HG02623 (cell line): ENCODE results near the gene CC2D1A.

Source experiments
- ATAC-seq: cut with Tn5 transposase; IDR thresholded peaks from one replicate; pipeline ENCODE4 v1.9.1; 2021; ENCODE audit warnings: moderate library complexity; ENCODE audit not compliant: unreplicated experiment

Gene CC2D1A

DNA sequence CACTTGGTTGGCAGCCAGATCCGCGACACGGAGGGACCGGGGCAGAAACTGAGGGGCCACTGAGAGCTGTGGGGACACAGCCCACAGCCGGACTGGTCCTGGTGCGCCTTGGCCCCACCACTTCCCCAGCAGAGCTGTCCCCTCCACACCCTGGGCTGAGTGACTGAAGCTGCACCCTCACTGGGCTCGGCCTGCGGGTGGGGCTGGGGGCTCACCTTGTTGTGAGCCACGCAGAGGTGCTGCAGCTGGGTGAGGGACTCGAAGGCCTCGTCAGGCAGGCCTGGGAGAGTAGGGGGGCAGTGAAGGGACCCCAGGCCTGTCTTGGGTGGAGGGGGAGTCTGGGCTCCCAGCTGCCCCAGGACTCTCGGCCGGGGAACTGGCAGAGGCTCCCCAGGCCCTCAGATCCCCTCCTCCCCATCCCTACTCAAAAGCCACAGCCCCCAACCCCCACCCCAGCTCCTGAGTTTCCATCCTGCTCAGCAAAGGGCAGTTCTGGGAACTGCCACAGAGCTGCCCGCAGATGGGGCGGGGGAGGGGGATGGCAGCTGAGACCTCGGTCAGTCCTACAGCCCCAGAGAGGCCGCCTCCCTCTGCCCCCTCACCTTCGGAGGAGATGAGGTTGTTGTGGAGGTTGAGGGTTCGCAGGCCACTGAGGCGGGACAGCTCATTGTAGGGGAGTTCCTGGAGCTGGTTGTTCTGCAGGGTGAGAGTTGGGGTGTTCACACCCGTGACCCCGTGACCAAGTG is 29.9 kb downstream of the CC2D1A start:
- ATAC-seq, result no peak

DNA sequence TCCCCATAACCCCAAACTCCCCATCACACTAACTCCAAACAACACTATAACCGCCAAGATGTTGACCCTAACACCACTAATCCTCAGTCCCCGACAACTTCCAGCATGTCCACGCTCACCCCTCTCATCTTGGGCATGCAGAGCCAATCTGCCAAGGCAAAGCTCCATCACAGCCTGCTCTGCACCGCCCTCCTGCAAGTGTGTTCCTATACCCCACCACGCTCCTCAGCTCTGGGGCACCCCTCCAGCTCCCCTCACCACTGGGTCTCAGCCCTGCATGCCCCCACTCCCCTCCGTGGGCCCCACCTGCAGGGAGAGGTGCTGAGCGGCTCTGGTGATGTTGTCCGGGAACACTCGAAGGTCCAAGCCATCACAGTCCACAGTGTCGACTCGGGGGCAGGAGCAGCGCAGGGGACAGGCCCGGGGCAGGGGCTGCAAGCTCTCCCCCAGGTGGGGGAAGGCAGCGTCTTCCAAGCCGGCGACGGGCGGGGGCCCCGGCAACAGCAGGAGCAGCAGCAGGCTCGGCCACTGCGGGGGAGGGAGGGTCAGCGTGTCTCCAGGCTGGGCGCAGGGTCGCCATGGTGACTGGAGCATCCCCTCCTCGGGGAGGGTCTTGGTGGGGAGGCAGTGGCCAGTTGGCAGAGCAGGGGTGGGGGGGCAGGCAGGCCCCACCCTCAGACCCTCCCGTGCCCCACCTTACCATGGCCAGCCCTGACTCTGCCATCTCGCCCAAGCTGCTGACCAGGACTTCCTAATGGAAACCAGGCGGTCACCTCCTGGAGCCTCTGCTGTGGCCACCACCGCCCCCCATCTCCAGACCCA is 31.7 kb downstream of the CC2D1A start:
- no peak for ATAC-seq

DNA sequence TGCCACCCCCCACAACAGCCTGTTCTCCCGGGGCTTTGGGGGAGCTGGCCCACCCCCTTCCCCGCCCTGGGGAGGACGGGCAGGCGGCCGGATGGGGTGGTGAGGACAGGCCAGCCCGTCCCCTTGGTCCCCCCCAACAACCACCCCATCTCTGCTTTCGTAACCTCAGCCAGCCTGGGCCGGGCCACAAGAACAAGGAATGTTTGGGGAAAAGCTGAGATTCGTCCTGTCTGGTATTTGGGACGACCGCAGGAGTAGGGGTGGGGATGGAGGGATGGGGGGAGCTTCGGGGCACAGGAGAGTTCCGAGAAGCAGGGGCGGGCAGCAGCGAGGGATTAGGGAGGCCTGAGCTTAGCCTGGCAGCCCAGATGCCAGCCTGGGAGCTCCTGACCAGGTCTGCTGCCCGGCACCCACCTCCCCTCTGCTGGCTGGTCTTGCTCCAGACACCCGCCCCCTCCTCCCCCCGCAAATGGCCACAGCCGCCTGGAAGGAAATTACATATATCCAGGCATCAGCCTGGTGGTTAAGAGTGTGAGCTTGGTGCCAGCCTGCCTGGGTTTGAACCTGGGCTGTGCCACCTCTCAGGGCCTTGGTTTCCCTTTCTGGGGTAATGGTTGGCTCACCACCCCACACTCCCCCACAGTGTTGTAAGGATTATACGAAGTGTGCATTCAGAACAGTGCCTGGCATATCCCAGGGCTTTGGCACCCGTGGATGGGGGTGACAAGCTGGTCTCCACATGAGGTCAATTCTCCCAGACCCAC is 32.5 kb downstream of the CC2D1A start, which contains the start of gene PODNL1:
TSS of gene PODNL1 (minus strand) at position 117 of the 764 bp plus-strand sequence. CDS start 236 bp downstream, outside the sequence.
- no peak for ATAC-seq

DNA sequence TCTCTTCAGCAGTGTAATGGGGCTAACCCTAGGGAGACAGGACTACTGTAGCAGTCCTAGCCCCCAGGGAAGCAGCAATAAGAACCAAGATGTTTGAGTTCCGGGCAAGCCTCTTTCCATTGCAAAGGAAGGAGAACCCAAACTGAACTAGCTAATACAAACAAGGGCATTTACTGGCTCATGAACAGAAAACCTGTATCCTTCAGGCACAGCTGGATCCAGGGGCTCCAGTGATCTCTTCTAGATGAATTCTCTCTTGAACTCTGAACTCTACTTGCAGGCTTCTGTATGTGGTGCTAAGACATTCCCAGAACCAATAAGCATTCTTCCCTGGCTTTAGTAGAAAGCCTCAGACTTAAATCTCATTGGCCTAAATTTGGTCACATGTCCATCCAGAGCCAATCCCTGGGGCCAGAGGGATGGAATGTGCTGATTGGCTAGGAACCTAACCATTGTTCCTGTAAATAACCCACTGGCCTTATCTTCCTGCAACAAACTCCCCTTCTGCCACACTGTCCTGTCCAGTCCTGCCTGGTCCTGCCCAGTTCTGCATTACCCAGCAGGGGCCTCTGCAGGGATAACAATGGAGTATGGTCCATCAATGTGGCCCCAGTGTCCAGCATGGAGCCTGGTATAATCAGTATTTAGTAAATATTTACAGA is 36.2 kb downstream of the CC2D1A start:
- ATAC-seq, result no peak

DNA sequence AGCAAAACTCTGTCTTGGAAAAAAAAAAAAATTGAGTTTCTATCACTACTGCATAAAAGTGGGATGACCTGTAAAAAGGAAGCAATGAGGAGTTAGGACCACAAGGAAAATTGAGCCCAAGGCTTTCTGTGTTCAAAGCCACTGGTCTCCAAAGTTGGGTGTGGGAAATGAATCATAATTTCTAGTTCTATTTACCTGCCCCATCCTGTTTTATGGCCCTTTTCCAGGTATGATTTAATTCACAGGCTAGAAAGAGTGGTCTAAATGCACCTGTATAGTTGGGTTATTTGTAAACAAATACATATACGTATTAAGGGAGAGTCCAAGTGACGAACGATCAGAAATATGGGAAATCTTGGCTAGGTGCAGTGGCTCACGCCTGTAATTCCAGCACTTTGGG is 40.4 kb downstream of the CC2D1A start:
- no peak for ATAC-seq

DNA sequence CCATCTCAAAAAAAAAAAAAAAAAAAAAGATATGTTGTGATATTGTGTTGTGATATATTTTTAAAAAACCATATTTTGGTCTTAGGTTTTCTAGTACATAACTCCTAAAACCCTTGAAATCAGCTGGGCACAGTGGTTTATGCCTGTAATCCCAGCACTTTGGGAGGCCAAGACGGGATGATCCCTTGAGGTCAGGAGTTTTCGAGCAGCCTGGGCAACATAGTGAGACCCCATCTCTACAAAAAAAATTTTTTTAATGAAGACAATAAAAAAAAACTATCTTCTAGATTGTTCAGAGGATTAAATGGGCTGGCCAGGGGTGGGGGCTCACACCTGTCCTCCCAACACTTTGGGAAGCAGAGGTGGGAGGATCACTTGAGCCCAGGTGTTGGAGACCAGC is 45.0 kb downstream of the CC2D1A start:
- no peak for ATAC-seq

DNA sequence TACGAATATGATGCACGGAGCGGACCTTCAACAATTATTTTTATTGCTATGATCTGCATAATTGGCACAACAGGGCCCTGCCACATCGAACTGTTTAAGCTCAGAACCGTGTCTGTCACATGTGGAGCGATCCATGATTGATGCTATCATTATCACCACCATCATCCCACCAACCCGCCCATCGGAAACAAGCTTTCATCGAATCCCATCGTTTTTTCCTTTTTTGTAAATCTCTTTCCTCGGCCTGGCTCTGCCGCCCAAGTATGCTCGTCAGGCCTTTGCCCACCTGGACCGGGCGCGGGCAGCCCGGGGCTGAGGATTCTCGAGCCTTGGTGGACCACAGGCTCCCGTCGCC is 45.8 kb downstream of the CC2D1A start:
- ATAC-seq, result no peak

DNA sequence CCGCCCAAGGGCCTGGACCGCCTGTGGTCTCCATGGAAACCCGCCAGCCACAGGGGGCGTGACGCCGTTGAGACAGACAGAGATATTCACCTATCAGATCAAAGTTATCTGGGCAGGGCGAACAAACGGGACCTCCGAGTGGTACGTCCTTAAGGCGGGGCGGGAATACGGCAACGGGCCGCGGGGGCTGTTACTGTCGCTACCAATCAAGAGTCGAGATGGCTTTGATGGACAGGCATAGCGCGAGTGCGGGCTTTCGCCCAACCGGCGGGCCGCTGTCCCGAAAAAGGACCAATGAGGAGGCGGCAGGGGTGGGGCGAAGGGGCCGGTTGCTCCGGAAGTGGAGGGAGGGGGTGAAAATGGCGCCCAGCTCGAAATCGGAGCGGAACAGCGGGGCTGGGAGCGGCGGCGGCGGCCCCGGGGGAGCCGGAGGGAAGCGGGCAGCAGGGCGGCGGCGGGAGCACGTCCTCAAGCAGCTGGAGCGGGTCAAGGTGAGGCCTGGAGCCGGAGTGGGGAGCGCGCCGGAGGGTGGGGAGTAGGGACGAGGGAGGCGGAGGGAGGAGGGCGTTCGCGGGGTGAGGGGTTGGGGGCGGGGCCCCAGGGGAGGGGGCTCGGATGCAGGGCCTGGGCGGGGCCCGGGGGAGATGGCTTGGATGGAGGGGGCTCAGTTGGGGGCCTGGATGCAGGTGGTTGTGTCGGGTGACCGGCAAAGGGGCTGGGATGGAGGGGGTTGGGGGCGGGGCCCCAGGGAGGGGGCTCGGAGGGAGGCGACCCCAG is 46.3 kb downstream of the CC2D1A start, which contains the start of gene DCAF15:
TSS of gene DCAF15 (plus strand) at position 356 of the 777 bp plus-strand sequence. CDS start at position 360, 4 bp downstream.
- peak; percentile 95 for ATAC-seq

DNA sequence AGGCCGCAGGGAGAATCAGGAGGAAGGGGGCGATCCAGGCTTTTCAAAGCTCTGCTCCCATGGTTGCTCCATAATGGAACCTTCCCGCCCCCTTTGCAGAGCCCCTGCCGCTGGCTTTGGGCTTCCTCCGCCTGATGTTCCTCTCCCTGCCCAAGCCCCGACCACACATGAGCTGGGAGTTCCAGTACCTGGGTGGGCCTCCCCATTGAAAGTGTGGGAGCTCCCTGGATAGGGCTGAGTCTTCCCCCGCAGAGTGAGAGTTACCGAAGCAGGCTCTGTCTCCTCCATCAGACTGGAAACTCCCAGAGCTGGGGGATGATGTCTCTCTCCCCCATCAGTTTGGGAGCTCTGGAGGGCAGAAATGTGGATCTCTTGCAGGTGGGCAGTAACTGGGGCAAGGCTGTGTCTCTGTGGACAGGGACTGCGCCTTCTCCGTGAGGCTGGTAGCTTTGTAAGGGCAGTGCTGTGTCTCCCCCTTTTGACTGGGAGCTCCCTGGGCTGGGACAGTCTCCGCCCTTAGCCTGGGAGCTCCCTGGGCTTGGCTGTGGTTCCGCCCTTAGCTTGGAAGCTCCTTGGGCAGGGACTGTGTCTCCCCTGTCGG is 47.0 kb downstream of the CC2D1A start:
- no peak for ATAC-seq

DNA sequence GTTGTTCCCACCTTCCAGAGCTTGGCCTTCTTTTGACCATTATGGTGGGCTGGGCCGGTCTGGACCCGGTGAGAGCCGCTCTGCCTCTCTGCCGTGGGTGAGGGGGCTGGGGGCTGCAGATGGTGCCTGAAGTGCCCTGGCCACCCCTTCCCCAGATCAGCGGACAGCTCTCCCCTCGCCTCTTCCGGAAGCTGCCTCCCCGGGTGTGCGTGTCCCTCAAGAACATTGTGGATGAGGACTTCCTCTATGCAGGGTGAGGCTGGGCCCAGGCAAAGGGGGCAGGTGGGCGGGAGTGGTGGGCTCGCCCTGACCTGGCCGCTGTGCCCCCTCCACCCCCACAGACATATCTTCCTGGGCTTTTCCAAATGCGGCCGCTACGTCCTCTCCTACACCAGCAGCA is 48.2 kb downstream of the CC2D1A start:
- ATAC-seq, result no peak

DNA sequence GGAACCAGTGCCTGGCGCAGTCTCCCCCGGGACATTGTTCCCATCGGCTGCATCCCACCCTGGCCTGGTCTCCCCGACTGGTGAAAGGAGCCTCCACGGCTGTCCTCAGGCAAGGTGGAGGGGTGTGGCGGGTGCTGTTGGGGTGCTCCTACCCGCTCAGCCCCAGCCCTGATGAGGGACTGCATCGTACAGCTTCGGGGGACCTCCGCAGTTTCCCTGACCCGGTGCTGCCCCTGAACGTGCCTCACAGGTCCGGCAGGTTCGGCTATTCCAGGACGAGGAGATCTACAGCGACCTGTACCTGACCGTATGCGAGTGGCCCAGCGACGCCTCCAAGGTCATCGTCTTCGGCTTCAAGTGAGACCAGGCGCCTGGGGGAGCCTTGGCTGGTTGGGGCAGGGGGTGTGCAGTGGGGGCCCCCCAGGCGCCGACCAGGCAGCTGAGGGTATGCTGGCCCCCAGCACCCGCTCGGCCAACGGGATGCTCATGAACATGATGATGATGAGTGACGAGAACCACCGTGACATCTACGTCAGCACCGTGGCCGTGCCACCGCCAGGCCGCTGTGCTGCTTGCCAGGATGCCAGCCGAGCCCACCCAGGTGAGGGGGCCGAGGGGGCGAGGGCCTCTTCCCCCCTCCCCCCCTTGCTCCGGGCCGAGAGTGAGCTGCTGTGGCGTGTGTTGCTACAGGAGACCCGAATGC is 49.8 kb downstream of the CC2D1A start:
- no peak for ATAC-seq

DNA sequence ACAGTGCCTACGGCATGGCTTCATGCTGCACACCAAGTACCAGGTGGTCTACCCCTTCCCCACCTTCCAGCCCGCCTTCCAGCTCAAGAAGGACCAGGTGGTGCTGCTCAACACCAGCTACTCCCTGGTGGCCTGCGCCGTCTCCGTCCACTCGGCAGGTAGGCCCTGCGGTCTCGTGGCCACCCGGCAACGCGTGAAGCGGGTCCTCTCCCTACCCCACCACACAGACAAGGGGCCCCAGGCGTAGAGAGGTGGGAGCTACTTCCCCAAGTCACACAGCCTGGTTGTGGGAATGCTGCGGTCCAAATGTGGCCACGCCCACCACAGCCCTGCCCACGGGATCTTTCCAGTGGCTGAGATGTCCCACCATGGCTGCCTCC is 50.4 kb downstream of the CC2D1A start:
- ATAC-seq, result no peak

DNA sequence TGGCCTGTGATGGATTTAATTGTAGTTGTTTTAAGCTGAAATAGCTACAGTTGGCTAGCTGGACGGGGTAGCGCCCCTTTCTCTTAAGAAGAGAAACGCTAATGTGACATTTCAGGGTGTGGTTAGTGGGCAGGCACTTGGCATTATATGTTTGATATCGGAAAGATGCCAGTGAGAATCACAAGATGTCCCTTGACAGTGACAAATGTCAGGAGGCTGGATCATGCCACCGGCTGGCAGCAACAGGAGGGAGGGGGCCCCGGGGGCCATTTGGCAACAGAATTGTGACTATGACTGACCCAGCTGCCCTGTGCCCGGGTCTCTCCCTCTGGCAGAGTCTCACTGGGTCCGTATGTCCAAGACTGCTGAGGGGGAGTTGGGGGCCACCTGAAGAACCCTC is 51.0 kb downstream of the CC2D1A start:
- ATAC-seq, result no peak

DNA sequence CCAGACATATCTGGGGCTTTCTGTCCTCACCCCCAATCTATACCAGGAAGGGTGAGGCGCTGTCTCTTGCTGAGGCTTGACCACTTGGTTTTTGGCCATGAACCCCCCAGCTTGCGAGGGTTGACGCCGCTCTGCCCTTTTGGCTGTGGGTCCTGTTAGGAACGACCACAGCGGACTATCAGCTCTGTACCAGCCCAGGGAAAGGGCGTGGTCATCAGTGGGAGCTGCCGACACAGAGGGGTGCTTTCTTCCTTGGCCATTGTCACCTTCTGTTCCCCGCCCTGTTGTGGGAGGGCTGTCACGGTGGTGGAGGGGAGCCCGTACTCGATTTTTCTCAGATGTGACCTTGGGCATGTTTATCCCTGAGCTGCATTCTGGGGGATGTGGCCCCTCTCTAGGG is 52.0 kb downstream of the CC2D1A start:
- no peak for ATAC-seq

DNA sequence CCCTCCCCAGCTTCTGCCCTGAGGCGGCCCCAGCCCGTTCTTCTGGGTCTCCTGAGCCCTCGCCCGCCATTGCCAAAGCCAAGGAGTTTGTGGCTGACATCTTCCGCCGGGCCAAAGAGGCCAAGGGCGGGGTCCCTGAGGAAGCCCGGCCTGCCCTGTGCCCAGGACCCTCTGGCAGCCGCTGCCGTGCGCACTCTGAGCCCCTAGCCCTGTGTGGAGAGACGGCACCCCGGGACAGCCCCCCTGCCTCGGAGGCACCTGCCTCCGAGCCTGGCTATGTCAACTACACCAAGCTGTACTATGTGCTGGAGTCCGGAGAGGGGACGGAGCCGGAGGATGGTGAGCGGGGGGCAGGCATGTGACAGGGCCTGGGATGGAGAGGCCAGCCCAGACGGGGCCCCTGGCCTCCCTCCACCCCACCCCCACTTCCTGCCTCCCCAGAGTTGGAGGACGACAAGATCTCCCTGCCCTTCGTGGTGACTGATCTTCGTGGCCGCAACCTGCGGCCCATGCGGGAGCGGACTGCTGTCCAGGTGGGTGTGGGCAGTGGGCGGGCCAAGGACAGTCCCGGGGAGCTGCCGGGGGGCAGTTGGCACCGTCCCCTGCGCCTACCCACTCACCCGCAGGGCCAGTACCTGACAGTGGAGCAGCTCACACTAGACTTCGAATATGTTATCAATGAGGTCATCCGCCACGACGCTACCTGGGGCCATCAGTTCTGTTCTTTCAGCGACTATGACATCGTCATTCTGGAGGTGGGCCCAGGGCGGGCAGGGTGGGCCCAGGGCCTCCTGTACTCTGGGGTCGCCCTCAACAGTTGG is 53.4 kb downstream of the CC2D1A start:
- no peak for ATAC-seq

DNA sequence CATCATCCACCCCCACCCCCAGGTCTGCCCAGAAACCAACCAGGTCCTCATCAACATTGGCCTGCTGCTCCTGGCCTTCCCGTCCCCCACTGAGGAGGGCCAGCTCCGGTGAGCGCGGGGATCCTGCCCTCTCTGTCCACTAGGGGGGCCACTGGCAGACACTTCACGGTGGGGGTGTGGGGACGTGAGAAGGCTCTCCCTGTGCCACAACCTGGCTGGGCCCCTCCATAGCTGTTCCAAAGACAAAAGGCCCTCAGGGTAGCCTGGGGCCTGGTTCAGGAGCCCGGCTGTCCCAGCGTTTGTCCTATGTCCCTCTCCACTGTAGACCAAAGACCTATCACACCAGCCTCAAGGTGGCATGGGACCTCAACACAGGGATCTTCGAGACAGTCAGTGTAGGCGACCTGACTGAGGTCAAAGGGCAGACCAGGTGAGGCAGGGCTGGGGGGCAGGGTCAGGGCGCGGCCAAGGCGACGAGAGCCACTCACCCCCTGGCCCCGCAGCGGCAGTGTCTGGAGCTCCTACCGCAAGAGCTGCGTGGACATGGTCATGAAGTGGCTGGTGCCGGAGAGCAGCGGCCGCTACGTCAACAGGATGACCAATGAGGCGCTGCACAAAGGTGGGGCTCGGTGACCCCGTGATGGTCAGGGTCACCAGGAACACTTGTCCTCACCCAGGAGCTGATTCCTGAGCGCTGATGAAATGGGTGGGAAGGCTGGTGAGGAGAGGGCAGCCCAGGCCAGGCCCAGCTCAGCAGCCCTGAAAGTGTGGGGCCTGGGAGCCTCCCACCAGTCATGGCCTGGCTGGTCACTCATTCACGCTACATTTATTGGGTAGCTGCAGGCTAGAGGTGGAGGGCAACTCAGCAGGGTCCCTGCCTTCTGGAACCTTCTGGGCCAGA is 54.2 kb downstream of the CC2D1A start:
- ATAC-seq, result no peak
